D341Med (cell line): ENCODE data around the gene ACVRL1.

Source experiments
- DNase-seq: peaks from one replicate; pipeline ENCODE4 v3.0.0; 2012; ENCODE audit warnings: low spot score

ACVRL1 gene

DNA sequence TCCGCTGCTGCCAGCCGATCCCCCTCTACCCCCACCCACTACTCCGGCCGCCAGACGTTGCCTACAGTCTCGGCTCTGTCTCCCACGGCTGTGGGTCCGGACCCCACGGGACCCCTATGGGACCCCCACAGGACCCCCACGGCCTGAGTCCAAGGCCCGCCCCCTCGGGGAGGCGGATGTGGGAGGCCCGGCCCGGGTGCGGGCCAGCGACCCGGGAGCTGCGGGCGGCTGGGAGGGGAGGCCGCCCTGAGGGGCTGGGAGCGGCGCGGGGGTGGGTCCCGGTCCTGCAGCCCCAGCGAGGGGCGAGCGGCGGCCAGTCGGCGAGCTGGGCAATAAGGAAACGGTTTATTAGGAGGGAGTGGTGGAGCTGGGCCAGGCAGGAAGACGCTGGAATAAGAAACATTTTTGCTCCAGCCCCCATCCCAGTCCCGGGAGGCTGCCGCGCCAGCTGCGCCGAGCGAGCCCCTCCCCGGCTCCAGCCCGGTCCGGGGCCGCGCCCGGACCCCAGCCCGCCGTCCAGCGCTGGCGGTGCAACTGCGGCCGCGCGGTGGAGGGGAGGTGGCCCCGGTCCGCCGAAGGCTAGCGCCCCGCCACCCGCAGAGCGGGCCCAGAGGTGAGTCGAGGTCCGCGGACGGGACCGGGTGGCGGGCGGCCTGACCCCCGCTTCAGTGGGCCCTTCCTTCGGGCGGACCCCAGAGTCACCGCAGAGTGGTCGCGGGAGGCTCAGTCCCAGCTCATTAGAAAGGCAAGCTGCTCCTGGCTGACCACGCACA lies at the start of gene ACVRL1:
Gene ACVRL1 (plus strand): TSS at position 422 of the 773 bp plus-strand sequence. CDS start 4,971 bp downstream, outside the sequence.
- peak; percentile 46 for DNase-seq

DNA sequence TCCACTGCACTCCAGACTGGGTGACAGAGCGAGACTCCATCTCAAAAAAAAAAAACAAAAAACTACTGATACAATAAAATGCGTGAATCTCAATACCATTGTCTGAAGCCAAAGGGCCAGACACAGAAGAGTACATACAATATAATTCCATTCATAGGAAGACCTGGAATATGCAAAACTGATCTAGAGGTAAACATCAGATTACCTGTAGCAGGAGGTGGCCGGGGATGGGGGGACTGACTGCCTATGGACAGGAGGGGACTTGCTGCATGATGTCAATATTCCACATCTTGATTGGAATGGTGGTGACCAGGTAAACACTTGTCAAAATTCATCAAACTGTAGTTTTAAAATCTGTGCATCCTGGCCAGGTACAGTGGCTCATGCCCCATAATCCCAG lies 46.3 kb upstream of the ACVRL1 start:
- no peak for DNase-seq

DNA sequence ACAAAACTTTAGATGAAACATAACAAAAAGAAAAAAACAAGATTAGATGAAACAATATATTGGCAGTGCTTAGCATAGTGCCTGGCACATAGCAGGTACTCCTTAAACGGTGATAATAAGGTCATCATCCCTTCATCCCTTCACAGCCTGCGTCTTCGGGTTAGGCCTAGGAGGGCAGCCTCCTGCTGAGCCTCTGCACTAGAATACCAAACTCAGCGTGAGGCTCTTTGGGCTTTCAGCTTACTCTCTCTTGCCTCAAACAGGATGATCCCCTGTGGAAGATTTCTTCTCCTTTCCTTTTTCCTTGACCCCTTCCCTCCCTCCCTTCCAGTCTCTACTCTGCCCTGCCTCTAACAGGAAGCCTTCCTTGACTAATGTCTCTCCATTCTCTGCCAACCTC lies 44.4 kb upstream of the ACVRL1 start:
- no peak for DNase-seq

DNA sequence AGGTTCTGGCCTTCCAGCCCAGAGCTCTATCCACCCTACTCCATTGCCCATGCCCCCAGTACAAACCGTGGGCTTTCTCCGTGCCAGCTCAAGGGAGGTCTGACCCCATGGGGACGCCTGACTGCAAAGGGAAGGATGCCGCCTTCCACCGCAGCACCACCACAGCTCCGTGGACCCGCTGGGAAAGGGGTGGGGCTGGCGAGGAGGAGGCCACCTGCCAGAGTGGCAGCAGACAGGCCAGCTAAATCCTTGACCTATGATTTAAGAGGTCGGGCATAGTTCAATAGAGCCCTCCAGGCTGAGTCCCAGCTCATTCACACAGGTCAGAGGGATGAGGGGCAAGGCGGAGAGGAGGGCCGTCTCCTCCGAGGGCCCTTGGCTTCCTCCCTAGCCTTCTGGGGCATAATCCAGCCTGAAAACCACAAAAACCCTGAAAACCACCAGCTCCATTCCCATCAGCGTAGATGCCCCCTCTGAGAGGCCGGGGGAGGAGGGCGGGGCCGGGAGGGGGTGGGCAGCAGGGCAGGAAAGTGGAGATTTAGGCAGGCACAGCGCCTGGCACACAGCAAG lies 43.9 kb upstream of the ACVRL1 start:
- peak; percentile 10 for DNase-seq

DNA sequence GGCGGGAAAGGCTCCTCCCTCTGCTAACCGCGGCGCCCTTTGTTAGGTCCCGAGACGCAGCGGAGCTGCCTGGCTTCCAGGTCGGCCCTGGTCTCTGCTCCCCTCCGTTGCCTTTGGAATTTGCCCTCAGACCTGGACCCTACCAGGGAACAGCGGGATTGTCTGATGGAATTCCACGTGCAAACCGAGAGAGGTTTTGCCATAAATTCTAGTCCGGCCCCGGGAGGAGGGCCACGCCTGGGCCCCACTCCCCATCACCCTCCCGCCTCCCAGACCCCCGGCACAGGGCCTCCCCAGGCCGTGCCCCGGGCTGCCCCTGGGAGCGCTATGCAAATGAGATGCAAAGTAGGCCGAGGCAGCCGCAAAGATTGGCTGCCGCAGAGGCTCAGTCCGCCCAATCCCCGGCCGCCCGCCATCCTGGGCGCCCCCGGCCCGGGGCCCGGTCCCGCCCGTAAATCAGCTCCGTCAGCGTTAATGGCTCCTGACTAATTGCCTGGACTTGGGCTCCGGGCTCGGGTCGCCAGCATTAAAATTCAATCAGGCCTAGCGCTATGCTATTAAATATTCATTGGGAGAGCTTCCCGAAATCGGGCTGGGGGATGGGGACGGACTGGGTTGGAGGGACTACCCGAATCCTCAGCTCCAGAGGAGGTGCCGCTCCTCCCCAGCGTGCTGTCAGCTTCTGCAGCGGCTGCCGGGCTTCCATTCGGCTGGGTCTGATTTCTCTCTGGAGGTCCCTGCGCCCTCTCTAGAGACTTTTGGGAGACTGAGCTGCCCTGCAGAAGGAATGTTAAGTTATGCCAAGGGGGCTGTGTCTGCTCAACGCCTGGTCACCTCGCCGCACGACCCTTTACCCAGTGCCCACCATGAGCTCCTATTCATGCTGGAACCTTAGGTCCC lies 43.1 kb upstream of the ACVRL1 start:
- DNase-seq: no peak

DNA sequence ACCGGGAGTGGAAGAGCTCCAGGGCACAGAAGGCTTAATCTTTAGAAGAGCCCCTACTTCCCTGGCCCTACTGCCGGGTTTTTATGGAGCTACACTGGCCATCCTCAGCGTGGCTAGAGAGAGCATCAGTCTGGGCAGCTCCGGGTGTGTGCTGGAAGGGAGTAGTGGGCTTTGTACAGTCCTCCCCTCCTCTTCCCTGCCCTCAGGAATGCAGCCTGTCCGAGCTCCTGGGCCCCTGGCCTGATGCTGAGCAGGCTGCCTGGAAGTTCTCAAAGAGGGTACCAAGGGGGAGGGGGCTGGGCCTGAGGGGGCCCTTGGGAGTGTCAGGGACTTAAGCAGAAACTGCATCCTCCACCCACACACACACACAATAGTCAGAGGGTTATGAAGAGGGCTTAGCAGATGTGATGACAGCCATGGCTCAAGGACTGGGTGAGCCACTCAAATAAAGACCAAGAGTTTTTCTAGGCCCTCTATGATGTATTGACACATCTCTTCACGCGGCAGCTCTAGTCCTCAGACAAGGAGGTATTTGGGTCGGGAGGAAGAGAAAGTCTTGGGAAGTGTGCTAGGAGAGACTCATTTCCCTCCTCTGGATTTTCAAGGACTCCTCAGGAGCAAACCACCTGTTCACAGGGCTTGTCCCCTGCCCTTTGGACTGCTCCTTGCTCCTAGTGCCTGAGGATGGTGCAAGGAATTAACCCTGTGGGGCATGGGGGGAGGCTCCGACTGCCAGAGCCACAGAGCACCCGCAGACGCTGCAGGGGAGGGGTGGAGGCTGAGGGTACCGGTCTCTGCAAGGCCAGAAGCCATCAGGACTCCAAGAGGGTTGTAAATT lies 42.3 kb upstream of the ACVRL1 start:
- DNase-seq: no peak

DNA sequence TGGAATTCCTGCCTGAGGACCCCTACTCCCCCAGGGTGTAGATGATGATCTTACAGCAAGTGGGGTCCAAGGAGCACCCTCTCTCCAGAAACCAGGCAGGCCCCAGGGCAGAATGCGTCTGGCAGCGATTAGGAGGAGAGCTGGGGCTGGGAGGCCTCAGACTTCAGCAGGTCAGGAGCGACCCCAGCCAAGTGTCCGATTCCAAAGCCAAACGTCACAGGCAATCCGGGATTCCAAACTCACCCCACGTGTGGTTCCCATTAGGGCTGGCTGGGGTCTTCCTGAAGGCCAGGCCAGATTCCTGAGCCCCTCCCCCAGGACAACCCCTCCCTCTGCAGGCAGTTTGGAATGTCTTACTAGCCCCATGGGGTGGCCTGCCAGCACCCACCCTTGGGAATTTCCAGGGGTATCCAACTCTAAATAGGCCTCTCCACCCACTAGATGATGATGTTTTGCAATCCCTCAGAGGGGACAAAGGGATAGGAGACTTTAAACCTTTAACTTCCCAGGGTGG lies 41.5 kb upstream of the ACVRL1 start:
- peak; percentile 19 for DNase-seq

DNA sequence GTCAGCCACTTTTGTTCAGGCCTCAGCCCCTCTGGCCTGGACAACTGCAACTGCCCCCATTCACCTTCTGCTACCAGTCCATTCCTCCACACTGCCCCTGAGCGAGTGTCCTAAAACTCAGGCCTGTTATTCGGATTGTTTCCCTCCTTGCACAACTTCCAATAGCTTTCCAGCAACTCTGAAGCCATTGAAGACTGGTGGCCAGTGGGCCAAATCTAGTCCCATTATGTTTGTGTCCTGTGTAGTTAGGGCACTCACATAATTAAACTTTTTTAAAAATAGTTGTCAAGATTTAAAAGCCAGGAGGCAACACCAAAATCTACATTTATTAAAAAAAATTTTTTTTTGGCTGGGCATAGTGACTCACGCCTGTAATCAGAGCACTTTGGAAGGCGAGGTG lies 41.0 kb upstream of the ACVRL1 start:
- peak; percentile 21 for DNase-seq

DNA sequence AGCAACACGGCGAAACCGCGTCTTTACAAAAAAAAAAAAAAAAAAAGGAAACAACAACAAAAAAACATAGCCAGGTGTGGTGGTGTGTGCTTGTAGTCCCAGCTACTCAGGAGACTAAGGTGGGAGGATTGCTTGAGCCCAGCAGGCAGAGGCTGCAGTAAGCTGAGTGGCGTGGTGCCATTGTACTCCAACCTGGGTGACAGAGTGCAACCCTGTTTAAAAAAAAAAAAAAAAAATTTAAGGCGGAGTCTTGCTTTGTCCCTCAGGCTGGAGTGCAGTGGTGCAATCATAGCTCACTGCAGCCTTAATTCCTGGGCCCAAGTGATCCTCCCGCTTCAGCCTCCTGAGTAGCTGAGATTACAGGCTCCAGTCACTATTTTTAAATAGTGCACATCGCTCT lies 40.5 kb upstream of the ACVRL1 start:
- DNase-seq: no peak

DNA sequence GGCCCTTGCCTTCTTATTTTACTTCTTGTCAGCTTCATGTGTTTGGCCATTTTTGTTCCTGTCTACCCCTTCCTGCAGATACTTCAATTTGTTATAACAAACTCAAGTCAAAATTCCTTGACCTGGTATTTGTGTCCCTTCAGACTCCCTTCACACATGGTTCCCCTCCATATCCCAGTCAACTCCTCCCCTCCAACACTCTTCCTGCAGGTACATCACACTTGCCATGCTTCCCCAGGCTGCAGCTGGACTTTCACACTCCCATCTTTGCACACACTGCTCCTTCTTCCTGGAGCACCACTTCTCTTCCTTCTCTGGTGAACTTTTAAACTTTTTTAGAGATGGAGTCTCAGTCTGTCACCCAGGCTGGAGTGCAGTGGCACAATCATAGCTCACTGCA lies 39.9 kb upstream of the ACVRL1 start:
- DNase-seq: no peak

DNA sequence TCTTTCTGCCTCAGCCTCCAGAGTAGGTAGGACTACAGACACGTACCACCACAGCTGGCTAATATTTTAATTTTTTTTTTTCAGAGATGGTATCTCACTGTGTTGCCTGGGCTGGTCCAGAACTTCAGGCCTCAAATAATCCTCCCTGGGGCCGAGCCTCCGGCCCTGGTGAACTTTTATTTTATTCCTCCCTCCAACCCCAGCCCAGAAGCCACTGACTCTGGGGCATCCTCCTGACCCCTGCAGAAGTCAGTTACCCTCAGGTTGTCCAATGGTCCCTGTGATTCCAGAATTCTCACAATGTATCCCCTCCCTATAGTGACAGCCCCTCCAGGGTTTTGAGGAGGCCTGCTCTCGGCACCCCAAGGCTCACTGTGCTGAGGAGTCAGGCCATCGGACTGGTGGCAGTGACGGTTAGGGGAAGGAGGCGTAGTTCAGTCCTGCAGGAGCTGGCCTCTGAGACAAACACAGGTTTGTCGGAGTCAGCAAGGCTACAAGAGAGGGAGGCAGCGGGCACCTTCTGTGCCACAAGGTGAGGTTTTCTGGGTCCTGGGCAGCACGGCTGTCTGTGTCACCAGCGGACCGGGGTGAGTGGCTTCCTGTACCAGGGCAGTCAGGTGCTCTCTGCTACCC lies 39.4 kb upstream of the ACVRL1 start:
- no peak for DNase-seq

DNA sequence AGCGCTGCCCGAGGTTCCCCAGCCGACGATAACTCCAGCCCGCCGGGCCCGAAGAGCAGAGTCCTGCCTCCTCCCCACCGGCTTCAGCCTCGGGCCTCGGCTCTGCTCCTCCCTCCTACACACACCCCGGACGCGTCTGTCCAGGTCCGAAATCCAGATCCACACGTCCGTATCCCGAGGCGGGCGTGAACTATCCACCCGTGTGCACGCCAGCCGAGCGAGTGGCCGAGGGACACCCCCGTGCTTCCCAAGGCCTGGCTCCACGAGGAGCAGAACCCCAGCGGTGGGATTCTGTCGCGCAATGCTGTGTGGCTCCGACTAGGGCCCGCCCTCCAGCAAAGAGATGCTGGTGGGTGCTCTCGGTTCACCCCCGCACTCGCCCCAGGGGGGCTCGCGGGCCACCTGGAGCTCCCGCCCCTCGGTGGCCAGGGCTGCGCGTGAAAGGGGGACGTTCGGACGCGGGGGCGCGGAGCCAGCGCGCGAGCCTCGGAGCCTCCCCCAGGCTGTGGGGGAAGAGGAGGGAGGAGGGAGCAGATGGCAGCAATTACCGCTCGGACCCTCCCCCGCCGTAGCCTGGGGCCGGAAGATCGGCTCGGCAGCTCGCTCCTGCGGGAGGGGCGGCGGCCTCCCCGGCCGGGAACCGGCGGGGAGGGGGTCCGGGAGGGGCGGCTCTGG lies 38.3 kb upstream of the ACVRL1 start:
- no peak for DNase-seq

DNA sequence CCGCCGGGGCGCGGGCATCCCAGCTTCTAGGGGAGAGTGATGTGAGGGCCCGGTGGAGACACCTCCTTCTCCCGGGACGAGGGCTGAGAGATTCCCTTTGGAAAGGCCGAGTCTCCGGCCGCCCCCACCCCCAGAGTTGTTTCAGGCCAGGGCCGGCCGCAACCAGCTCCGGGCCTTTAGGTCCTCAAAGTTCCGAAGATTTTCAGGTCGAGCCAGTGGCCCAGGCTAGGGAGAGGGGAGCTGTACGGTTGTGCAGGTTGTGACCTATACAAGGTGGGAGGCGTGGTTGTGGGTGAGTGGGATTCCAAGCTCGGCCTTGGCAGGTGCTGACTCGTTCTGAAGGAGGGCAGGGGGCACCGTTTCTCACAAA lies 37.8 kb upstream of the ACVRL1 start:
- DNase-seq: no peak

DNA sequence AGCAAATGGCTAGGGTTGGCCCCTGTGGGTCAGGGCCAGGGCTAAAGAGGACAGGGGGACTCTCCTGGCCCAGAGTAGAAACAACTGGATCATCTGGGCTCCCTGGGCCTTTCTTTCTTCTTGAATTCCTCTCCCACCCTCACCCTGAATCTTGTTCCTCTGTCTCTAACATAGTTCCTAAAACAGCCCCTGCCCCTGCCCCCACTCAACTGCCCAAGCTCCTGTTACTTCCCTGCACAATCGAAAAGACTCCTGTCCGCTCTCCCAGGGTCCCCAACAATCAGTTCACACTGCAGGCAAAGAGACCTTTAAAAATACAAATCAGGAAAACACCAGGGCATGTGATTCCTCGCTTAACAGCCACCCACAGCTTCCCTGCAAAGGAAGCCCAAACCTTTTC lies 37.4 kb upstream of the ACVRL1 start:
- DNase-seq: no peak

DNA sequence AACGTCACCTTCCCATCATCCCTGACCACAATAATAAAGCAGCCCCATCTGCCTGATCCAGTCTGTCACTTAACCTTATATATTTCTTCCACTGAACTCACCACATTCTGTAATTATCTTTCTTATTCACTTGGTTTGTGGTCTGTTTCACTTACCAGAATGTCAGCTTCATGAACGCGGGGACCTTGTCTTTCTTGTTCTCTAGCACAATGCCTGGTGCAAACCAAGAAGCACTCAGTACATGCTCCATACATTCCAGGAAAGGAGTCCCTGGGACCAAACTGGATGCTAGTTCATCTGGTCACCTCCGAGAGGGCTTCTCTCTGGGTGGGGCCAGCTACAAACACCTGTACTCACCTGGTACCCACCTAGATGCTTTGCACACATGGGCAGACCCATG lies 36.8 kb upstream of the ACVRL1 start:
- no peak for DNase-seq

DNA sequence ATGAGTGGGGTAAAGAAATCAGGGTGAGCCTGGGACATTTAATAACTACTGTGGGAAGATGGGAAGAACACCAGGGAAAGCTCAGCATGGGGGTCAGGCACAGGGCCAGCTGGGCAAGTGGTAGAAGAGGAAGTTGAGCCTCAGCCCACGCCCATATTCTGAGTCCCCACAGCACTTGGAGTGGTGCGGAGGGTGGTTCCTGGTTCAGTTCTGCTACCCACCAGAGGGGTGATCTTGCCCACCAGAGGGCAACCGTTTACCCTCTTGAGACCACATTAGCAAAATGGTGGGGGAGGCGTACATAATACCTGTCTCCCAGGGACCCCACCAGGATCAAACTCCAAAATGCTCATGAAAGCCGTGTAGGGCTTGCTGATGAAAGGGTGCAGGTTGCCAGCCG lies 36.2 kb upstream of the ACVRL1 start:
- DNase-seq: no peak

DNA sequence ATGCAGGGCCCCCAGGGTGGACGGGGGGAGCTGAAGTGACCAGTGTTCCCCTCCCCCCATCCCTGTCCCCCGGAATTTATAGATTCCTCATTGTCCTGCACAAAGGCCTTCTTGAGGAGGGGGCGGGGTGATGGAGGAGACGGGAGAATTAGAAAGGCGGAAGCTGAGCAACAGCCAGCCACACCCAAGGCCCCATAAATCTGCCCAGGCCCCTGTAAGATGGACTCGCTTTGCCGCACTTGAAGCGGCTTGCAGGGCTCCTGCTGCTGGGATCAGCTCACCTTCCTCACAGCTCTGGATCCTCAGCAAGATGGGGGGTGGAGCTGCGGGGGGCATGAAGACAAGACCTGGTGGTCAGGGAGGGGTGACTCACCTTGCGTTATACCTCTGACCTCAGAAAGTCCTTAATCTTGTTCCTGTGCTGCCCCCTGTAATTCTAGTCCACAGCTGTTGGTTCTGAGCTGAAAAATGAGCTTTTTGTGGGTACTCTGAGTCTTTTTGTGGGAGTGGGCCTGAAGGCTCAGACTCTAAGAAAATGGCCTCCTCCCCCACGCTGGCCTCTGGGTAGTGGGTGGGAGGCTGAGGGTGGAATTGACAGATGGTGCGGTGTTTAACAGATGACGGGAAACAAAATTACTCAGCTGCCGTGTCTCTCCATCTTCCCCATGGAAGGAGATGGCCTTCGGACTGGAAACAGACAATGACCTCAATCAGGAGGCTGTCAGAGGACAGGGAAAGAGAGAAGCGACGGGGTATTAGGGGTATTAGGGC lies 35.2 kb upstream of the ACVRL1 start:
- peak; percentile 39 for DNase-seq

DNA sequence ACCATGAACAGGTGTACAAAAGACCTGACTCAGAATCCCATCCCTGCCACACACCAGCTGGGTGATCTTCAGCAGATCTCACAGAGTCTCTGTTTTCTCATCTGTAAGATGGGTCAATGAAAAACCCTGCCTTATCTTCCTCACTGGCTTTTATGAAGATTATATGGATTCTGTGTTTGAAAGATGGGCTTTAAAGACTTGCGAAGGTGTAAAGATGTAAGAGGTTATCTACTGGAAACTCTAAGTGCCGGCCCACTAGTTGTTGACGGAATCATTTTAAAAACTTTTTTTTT lies 34.7 kb upstream of the ACVRL1 start:
- no peak for DNase-seq

DNA sequence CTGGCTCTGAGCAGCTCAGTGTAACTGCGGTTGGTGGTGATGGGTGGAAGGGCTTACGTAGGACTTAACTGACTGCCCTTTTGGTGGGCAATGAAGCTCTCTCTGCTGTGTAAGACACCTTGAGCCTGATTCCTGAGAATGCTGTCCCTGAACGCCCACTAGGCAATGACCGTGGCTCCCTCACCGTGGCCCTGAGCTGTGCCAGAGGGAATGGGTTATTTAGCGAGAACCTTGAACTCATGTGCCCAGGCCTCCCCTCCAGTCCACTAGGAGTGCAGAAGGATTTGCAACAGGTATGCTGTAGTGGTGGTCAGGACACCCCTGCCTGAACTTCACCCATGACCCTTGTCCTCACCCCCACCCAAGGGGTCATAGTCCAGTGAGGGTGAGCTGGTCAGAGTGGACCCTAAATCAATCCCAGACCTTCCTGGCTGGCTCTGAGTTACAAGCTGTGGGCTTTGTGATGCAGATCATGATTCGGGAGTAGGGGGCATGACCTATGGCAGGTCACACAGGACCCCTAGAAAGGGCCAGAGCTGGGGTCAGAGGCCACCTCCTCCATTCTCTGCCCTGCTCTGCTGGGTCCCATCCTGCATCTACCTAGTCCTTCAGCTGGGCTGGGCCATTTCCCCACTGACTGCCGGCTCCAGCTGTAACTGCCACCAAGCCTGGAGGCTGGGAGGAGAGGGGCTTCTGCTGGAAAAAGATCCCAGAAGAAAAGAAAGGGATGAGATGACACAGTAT lies 33.9 kb upstream of the ACVRL1 start:
- DNase-seq: peak; percentile 58

DNA sequence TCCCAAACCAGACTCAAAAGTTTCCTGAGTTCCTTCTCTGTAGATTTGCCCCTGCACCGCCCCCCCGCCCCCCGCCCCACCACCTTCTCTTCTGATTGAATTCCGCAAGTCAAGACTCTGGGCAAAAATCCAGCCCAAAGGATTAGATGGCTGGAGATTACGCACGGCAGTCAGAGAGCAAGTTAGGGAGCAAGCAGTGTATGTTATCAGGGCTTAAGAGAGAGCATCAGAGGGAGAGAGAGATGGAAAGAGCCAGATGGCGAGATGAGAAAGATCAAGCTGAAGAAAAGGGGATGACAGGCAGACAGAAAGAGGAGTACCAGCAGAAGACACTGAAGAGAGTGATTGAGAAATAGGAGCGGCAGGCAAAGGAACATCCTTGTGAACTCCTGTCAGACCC lies 33.3 kb upstream of the ACVRL1 start:
- DNase-seq: peak; percentile 82
